Gastrocnemius medialis (tissue), 4 donors: ENCODE data around the gene ITFG2. TPM values are rescaled to one million over a fixed set of nuclear protein-coding genes. Genes with fewer than 3 reads are reported as not detected.
A peak's percentile ranks its signal among the peaks of the same experiment; 100 is the strongest.

ENCODE experiments used
- ATAC-seq, 2 donors: fragments of 150-250 bp; one replicate each; pipeline ENCODE4 v1.9.1; 2016
- DNase-seq, 2 donors: peaks; one replicate each; pipeline ENCODE4 v3.0.0-alpha.2; 2019
- H3K27ac ChIP-seq, 4 donors: fragments of 200-600 bp; sonication (generic); 1 replicate in 1 of 4; 2 replicates in 3 of 4; pipeline ENCODE4 v1.5.1; 2016 to 2018; ENCODE audit warnings: mild to moderate bottlenecking in 2 of 4, moderate library complexity in 1 of 4
- H3K27me3 ChIP-seq, 3 donors: fragments of 200-600 bp; sonication (generic) in 2 of 3; 1 replicate in 1 of 3; 2 replicates in 2 of 3; pipeline versions ENCODE4 v1.5.1 to v1.6.0; 2016 to 2019; ENCODE audit warnings: mild to moderate bottlenecking in 1 of 3, moderate library complexity in 1 of 3
- H3K36me3 ChIP-seq, 2 donors: fragments of 200-600 bp; sonication (generic) in 1 of 2; one replicate each; pipeline ENCODE4 v1.5.1; 2017 to 2018
- H3K4me1 ChIP-seq, 2 donors: fragments of 200-600 bp; sonication (generic) in 1 of 2; one replicate each; pipeline ENCODE4 v1.5.1; 2016 to 2017; ENCODE audit warnings: mild to moderate bottlenecking in 2 of 2
- H3K4me3 ChIP-seq, 4 donors: fragments of 200-600 bp; sonication (generic) in 3 of 4; 1 replicate in 1 of 4; 2 replicates in 3 of 4; pipeline ENCODE4 v1.5.1; 2016 to 2019; ENCODE audit warnings: mild to moderate bottlenecking in 2 of 4
- H3K9me3 ChIP-seq, 3 donors: fragments of 200-600 bp; sonication (generic) in 2 of 3; 1 replicate in 1 of 3; 2 replicates in 2 of 3; pipeline ENCODE4 v1.5.1; 2016 to 2019
- CTCF ChIP-seq, 5 experiments: fragments of 450-650 bp in 3 of 5; fragments of 200-600 bp in 2 of 5; sonication (generic) in 2 of 5; IDR thresholded peaks in 4 of 5; conservative IDR thresholded peaks in 1 of 5; 1 replicate in 4 of 5; 2 replicates in 1 of 5; pipeline ENCODE4 v1.5.1; 2016 to 2019; ENCODE audit warnings: antibody characterized with exemption in 5 of 5, mild to moderate bottlenecking in 3 of 5, moderate library complexity in 3 of 5
- POLR2A ChIP-seq, 2 donors: fragments of 450-650 bp; IDR thresholded peaks; one replicate each; pipeline ENCODE4 v1.6.1; 2017; ENCODE audit warnings: antibody characterized with exemption in 2 of 2, mild to moderate bottlenecking in 2 of 2, moderate library complexity in 2 of 2
- in situ Hi-C, 4 donors: fragments of 200-750 bp; cut with MboI; loops; one replicate each; pipeline versions ENCODE4 v1.15.0 to v1.8.0; 2017; ENCODE audit warnings: low sequenced_read_pairs in 4 of 4
- intact Hi-C: fragments of 100-400 bp; cut with DNase I; formaldehyde crosslinking; loops from one replicate; pipeline ENCODE4 v1.15.1; 2023; ENCODE audit warnings: low total_unique reads
- total RNA-seq, 4 donors: library from RNA; depleted of rRNA; stranded (reverse); fragments of >200 nt; gene quantifications; one replicate each; pipeline versions ENCODE4 v1.1.0 to v1.2.3, GENCODE V29; 2016

The ITFG2 gene
- total RNA-seq, 4 donors from 2014 or later, result 5.1 to 7.2 (median 5.9) TPM

DNA sequence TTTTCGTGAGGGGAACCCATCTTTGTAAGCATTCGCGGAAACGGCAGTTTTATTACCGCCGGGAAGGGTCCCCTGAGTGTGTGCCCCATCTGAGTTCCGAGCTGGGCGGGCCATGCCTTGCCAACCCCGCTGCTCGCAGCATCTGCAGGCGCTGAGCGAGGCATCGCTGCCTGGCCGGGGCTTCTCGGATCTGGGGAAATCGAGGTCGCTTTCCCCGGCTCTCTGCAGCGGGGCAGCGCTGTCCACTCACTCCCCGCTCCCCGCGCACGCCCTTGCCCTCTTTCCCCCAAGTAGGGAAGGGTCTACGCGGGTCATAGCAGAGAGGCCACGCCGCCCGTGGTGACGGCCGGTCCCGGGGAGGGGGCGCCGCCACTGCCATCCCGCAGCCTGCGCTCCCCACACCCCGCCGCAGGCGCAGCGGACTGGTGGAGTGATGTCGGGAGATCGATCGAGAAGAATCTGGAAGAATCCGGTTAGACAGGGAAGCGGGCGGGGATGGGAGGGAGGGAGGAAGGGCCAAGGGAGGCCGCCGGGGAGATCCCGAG is 18.2 kb upstream of the ITFG2 start:
- intact Hi-C loops (loop anchor here (10.0 kb wide), 2 partner anchors 461 to 1081 kb away; partner anchors contain the start of gene PARP11), in situ Hi-C loops (loop anchor here in 1 of 4 donors (25.0 kb wide), 1 partner anchor 1157 kb away; the partner anchor contains the start of gene WNT5B)
- DNase-seq (peak in 1 of 2 donors; percentile 24), ATAC-seq (peak; percentile 6 to 16)
- peaks cover 21 to 22% of the 10 kb centered on the region in 2 donors for H3K4me1 ChIP-seq
- no peaks in the 10 kb centered on the region for H3K27me3 ChIP-seq
- no peak for TF ChIP-seq CTCF (IDR thresholded peaks at IDR 0.05 in 4 of 5, conservative IDR thresholded peaks at IDR 0.05 in 1 of 5)
- no peak for TF ChIP-seq POLR2A (IDR thresholded peaks at IDR 0.05)
- H3K4me3 ChIP-seq, result peak overlapping the region; percentile 63 to 84 (median 78)
- H3K36me3 ChIP-seq, result peaks cover 0 to 23% of the 10 kb centered on the region in 2 donors
- peak overlapping the region; percentile 78 to 92 (median 86) for H3K27ac ChIP-seq
- H3K9me3 ChIP-seq, result no peaks in the 10 kb centered on the region

DNA sequence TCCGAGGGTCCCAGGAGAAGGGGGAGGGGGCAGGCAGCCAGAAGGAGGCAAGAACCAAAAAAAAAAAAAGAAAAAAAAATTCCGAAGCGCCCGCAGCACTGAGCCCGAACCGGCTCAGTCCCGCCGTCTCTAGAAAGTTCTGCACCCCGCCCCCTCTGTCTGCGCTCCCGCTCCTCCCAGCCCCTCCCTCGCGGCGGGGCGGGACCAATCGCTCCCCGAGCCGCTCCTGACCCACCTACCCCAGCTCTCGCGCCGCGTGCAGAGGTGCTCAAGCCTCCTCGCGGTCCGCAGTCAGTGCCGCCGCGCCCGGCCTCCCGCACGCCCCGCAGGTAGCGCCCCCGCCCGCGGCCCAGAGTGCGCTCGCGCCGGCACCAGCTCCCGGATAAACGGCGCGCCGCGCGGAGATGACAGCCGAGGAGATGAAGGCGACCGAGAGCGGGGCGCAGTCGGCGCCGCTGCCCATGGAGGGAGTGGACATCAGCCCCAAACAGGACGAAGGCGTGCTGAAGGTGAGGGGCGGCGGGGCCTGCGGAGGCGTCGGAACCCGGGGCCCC is 17.7 kb upstream of the ITFG2 start, which contains the start of gene FKBP4:
Gene FKBP4, plus strand, starts transcription at position 235 of the 554 bp plus-strand sequence. Its CDS starts 170 bp downstream, at position 405.
- H3K36me3 ChIP-seq, result peaks cover 0 to 28% of the 10 kb centered on the region in 2 donors
- no peaks in the 10 kb centered on the region for H3K9me3 ChIP-seq
- TF ChIP-seq POLR2A (IDR thresholded peaks at IDR 0.05) (peak; percentile 96 to 98), CTCF (IDR thresholded peaks at IDR 0.05 in 4 of 5, conservative IDR thresholded peaks at IDR 0.05 in 1 of 5) (peak in 1 of 5 experiments; percentile 12)
- H3K4me1 ChIP-seq, result peaks cover 21 to 22% of the 10 kb centered on the region in 2 donors
- intact Hi-C loops (loop anchor here (1.0 to 10.0 kb wide), 3 partner anchors 17 to 1080 kb away; partner anchors contain the start of genes ITFG2 and PARP11), in situ Hi-C loops (loop anchor here in 1 of 4 donors (25.0 kb wide), 1 partner anchor 1158 kb away; the partner anchor contains the start of gene WNT5B)
- H3K27ac ChIP-seq, result peak within 1 kb of the TSS; percentile 86 to 92 (median 88)
- peak within 1 kb of the TSS; percentile 72 to 84 (median 78) for H3K4me3 ChIP-seq
- ATAC-seq (peak; percentile 84), DNase-seq (peak; percentile 87 to 90)
- H3K27me3 ChIP-seq, result no peaks in the 10 kb centered on the region

DNA sequence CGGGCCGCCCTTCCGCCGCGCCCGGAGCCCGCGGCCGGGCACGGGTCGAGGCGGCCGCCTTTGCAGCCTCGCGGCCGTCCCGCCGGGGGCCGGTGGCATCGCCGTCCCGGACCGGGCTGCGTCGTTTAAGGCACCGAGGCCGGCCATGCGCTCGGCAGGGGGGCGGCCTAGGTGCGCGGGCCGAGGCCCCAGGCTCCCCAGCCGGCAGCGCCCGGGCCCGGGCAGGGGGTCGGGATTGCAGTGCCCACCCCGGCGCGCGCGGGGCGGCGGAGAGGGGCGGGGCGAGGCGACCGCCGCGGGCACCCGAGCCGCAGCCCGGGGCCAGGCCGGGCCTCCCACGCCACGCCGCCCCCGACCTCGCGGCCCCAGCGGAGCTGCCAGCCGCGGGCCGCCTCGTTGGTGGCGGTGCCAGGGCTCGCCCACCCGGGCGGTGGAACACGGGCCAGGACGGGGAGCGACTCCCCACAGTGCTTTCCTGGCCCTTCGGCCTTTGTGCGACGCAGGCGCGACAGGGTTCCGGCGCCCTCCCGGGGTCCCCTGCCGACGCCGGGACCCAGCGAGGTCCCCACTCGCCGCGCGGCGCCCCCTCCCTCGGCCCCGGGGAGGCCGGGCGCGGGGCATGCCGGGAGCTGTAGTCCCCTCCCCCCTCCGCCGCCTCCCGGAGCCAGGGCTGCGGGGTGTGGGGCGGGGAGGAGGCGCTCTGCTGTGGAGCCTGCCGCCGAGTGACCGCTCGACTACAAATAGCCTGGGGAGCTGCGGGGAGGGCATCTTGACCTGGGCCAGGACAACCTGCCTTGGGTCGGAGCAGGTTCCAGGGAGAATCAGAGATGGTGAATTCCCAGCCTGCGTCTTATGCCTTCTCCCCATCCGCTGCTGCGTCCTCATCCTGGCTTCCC is 16.9 kb upstream of the ITFG2 start:
- DNase-seq (peak; percentile 83 to 86), ATAC-seq (peak; percentile 81 to 84)
- Histone ChIP-seq H3K36me3 (peaks cover 0 to 36% of the 10 kb centered on the region in 2 donors), H3K27ac (peak overlapping the region; percentile 86 to 92 (median 88)), H3K27me3 (no peaks in the 10 kb centered on the region), H3K4me1 (peaks cover 21 to 22% of the 10 kb centered on the region in 2 donors), H3K4me3 (peak overlapping the region; percentile 72 to 84 (median 78)), H3K9me3 (no peaks in the 10 kb centered on the region)
- in situ Hi-C loops (loop anchor here in 1 of 4 donors (25.0 kb wide), 1 partner anchor 1158 kb away; the partner anchor contains the start of gene WNT5B), intact Hi-C loops (loop anchor here (1.0 to 10.0 kb wide), 3 partner anchors 17 to 1079 kb away; partner anchors contain the start of genes ITFG2 and PARP11)
- TF ChIP-seq POLR2A (IDR thresholded peaks at IDR 0.05) (peak; percentile 77 to 82), CTCF (IDR thresholded peaks at IDR 0.05 in 4 of 5, conservative IDR thresholded peaks at IDR 0.05 in 1 of 5) (no peak)

- H3K27ac ChIP-seq, result peak overlapping the region; percentile 86 to 92 (median 88)
- H3K4me1 ChIP-seq, result peaks cover 22 to 25% of the 10 kb centered on the region in 2 donors
- DNase-seq (no peak), ATAC-seq (no peak)
- in situ Hi-C loops (loop anchor here in 1 of 4 donors (25.0 kb wide), 1 partner anchor 1159 kb away; the partner anchor contains the start of gene WNT5B), intact Hi-C loops (loop anchor here (10.0 kb wide), 2 partner anchors 459 to 1079 kb away; partner anchors contain the start of gene PARP11)
- no peaks in the 10 kb centered on the region for H3K9me3 ChIP-seq
- TF ChIP-seq POLR2A (IDR thresholded peaks at IDR 0.05), result no peak
- TF ChIP-seq CTCF (IDR thresholded peaks at IDR 0.05 in 4 of 5, conservative IDR thresholded peaks at IDR 0.05 in 1 of 5), result no peak
- peaks cover 0 to 42% of the 10 kb centered on the region in 2 donors for H3K36me3 ChIP-seq
- no peaks in the 10 kb centered on the region for H3K27me3 ChIP-seq
- peak overlapping the region; percentile 72 to 84 (median 78) for H3K4me3 ChIP-seq
These were observed 16.2 kb upstream of the ITFG2 start for GRCh38 chr12:2796187-2796666.
